Naive thymus-derived CD8-positive, alpha-beta T cell (primary cell): ENCODE measurements around the gene GRIK1. TPM values are rescaled to one million over a fixed set of nuclear protein-coding genes. Genes with fewer than 3 reads are reported as not detected.
A peak's percentile ranks its signal among the peaks of the same experiment; 100 is the strongest.

Source experiments
- ATAC-seq, 2 donors: fragments of 150-1000 bp; cut with Tn5 transposase in 1 of 2; sonication (Bioruptor Pico), chemical (Tn5 transposase) in 1 of 2; 1 replicate in 1 of 2; 2 replicates in 1 of 2; pipeline ENCODE4 v1.10.0; 2021; ENCODE audit warnings: mild to moderate bottlenecking in 2 of 2, moderate library complexity in 2 of 2
- POLR2A ChIA-PET: fragments of 350-600 bp; sonication (Branson Sonifier 250); formaldehyde crosslinking; loops from one replicate; lab custom pipeline; 2021; ENCODE audit warnings: antibody characterized with exemption; lab: Charles Lee
- DNase-seq, 10 donors: peaks; one replicate each; pipeline versions ENCODE4 v3.0.0 to v3.0.0-alpha.2; 2020 to 2022
- H3K27ac Mint-ChIP-seq, 10 donors: one replicate each; pipeline ENCODE4 v1.8.0; 2020 to 2022; ENCODE audit warnings: mild to moderate bottlenecking in 10 of 10, mixed read lengths in 10 of 10, moderate library complexity in 4 of 10, inconsistent platforms in 1 of 10
- H3K27me3 Mint-ChIP-seq, 5 donors: one replicate each; pipeline ENCODE4 v1.8.0; 2021 to 2022; ENCODE audit warnings: mixed read lengths in 5 of 5
- H3K36me3 Mint-ChIP-seq, 3 donors: one replicate each; pipeline ENCODE4 v1.8.0; 2020 to 2022; ENCODE audit warnings: mixed read lengths in 3 of 3, mild to moderate bottlenecking in 2 of 3, inconsistent platforms in 1 of 3
- H3K4me1 Mint-ChIP-seq, 4 donors: one replicate each; pipeline ENCODE4 v1.8.0; 2021 to 2022; ENCODE audit warnings: mixed read lengths in 4 of 4
- H3K4me3 Mint-ChIP-seq, 10 donors: one replicate each; pipeline ENCODE4 v1.8.0; 2020 to 2022; ENCODE audit warnings: mild to moderate bottlenecking in 10 of 10, mixed read lengths in 10 of 10, moderate library complexity in 6 of 10, inconsistent platforms in 1 of 10
- H3K9me3 Mint-ChIP-seq, 9 donors: one replicate each; pipeline ENCODE4 v1.8.0; 2020 to 2022; ENCODE audit warnings: mixed read lengths in 9 of 9, mild to moderate bottlenecking in 3 of 9, inconsistent platforms in 1 of 9, moderate library complexity in 1 of 9
- polyA plus RNA-seq, 3 donors: library from polyadenylated mRNA; unstranded; fragments of 300-500 nt; fragmentation: Illumina TruSeq; gene quantifications; one replicate each; pipeline ENCODE4 v1.2.3, GENCODE V29; 2021
- total RNA-seq, 8 experiments: library from RNA in 2 of 8; stranded (reverse) in 2 of 8; gene quantifications; one replicate each; pipeline ENCODE4 v1.2.3 and lab custom pipeline; 2021 to 2026

Gene GRIK1
- total and polyA plus RNA-seq, 5 experiments from 2014 or later = 0.07 TPM; not detected in 4

GRCh38 chr21:29654203-29654602, 285.6 kb downstream of the GRIK1 start:
- Mint-ChIP-seq H3K27ac (no peak overlapping the region), H3K4me3 (no peak overlapping the region), H3K36me3 (peaks cover 0 to 19% (median 2%) of the 10 kb centered on the region in 3 donors), H3K4me1 (peaks cover 6 to 8% (median 7%) of the 10 kb centered on the region in 4 donors), H3K9me3 (peaks cover 0 to 9% (median 4%) of the 10 kb centered on the region in 9 donors), H3K27me3 (no peaks in the 10 kb centered on the region)
- DNase-seq (no peak), ATAC-seq (no peak)
- POLR2A ChIA-PET = no interaction called here

GRCh38 chr21:29650523-29651022, 289.2 kb downstream of the GRIK1 start:
- POLR2A ChIA-PET = no interaction called here
- no peaks in the 10 kb centered on the region for H3K27me3 Mint-ChIP-seq
- H3K4me1 Mint-ChIP-seq = no peaks in the 10 kb centered on the region
- ATAC-seq (no peak), DNase-seq (no peak)
- H3K27ac Mint-ChIP-seq = no peak overlapping the region
- H3K9me3 Mint-ChIP-seq = peaks cover 0 to 4% (median 2%) of the 10 kb centered on the region in 9 donors
- H3K4me3 Mint-ChIP-seq = no peak overlapping the region
- peaks cover 0 to 16% (median 2%) of the 10 kb centered on the region in 3 donors for H3K36me3 Mint-ChIP-seq

GRCh38 chr21:29649406-29649814, 290.4 kb downstream of the GRIK1 start:
- Mint-ChIP-seq H3K4me3 (no peak overlapping the region), H3K9me3 (no peaks in the 10 kb centered on the region), H3K27me3 (no peaks in the 10 kb centered on the region), H3K4me1 (no peaks in the 10 kb centered on the region), H3K36me3 (peaks cover 0 to 14% (median 0%) of the 10 kb centered on the region in 3 donors), H3K27ac (no peak overlapping the region)
- ATAC-seq (no peak), DNase-seq (no peak)
- POLR2A ChIA-PET = no interaction called here

GRCh38 chr21:29648710-29649240, 291.0 kb downstream of the GRIK1 start:
- Mint-ChIP-seq H3K36me3 (peaks cover 0 to 14% (median 0%) of the 10 kb centered on the region in 3 donors), H3K9me3 (no peaks in the 10 kb centered on the region), H3K27ac (no peak overlapping the region), H3K4me1 (no peaks in the 10 kb centered on the region), H3K27me3 (no peaks in the 10 kb centered on the region), H3K4me3 (no peak overlapping the region)
- POLR2A ChIA-PET = no interaction called here
- ATAC-seq (no peak), DNase-seq (no peak)

- ATAC-seq (no peak), DNase-seq (no peak)
- POLR2A ChIA-PET = no interaction called here
- H3K27me3 Mint-ChIP-seq = no peaks in the 10 kb centered on the region
- H3K9me3 Mint-ChIP-seq = no peaks in the 10 kb centered on the region
- H3K36me3 Mint-ChIP-seq = peaks cover 0 to 13% (median 0%) of the 10 kb centered on the region in 3 donors
- H3K4me1 Mint-ChIP-seq = no peaks in the 10 kb centered on the region
- no peak overlapping the region for H3K4me3 Mint-ChIP-seq
- no peak overlapping the region for H3K27ac Mint-ChIP-seq
These were observed 292.4 kb downstream of the GRIK1 start for GRCh38 chr21:29647353-29647781.

- no peak for DNase-seq
- Mint-ChIP-seq H3K27ac (no peak overlapping the region), H3K9me3 (no peaks in the 10 kb centered on the region), H3K4me1 (peaks cover 0 to under 1% (median 0%) of the 10 kb centered on the region in 4 donors), H3K27me3 (no peaks in the 10 kb centered on the region), H3K4me3 (no peak overlapping the region), H3K36me3 (peaks cover 0 to 8% (median 0%) of the 10 kb centered on the region in 3 donors)
- ATAC-seq = no peak
- POLR2A ChIA-PET = no interaction called here
These were observed 293.9 kb downstream of the GRIK1 start for GRCh38 chr21:29645666-29646553.

DNA sequence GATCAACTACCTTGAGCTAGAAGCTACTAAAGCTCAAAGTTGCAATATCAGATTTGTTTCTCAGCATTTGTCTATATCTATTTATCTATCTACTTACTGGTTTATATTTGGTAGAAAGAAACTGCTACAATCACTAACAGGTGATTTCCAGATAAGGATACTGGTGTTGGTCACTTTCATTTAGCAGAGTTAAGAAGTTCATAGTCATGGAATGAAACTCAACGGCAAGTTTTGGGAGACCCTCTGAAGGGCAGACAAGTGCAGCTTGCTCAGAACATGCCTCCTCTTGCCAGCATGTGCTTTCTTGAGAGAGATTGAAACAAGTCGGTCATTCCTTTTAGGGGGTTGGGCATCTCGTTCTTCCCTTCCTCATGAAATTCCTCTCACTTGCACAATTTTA, 296.5 kb downstream of the GRIK1 start:
- H3K9me3 Mint-ChIP-seq = no peaks in the 10 kb centered on the region
- no peak for ATAC-seq
- H3K4me1 Mint-ChIP-seq = peaks cover 0 to 24% (median 0%) of the 10 kb centered on the region in 4 donors
- no peak overlapping the region for H3K27ac Mint-ChIP-seq
- no peaks in the 10 kb centered on the region for H3K36me3 Mint-ChIP-seq
- POLR2A ChIA-PET = no interaction called here
- DNase-seq = no peak
- no peak overlapping the region for H3K4me3 Mint-ChIP-seq
- no peaks in the 10 kb centered on the region for H3K27me3 Mint-ChIP-seq

DNA sequence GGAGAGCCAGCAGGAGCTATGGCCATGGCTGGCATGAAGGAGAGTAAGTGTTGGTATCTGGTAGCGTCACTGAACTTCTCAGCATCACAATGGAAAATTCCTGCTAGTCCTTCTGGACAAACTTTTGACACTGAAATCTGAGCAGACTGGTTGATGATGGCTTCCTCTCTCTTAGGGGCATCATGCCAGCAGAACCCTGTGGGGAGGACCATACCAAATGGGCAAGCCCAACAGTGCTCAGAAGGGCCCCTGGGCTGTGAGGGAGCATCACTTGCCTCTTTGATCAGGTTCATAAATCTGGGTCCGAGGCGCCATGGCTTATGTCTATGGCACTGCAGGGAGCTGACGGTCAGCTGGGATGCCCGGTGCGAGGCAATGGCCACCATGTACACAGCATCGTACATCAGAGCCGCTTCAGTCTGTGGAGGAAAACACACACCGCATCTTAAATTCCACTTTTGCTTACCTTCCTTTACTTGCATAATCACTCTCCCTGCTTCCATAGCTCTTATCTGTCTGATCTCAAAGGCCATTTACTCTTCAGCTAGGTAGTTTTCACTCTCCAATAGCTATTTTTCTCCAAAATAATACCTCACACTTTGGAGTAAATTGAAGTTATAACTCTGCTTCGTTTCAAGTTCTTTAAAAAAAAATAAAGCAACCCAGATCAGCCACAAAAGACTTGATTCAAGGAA, 297.1 kb downstream of the GRIK1 start:
- Mint-ChIP-seq H3K9me3 (no peaks in the 10 kb centered on the region), H3K27me3 (no peaks in the 10 kb centered on the region), H3K27ac (no peak overlapping the region), H3K36me3 (no peaks in the 10 kb centered on the region), H3K4me1 (peaks cover 0 to 24% (median 0%) of the 10 kb centered on the region in 4 donors), H3K4me3 (no peak overlapping the region)
- ATAC-seq (no peak), DNase-seq (no peak)
- POLR2A ChIA-PET = no interaction called here

GRCh38 chr21:29641635-29642550, 297.9 kb downstream of the GRIK1 start:
- Mint-ChIP-seq H3K9me3 (no peaks in the 10 kb centered on the region), H3K4me3 (no peak overlapping the region), H3K4me1 (peaks cover 0 to 24% (median 0%) of the 10 kb centered on the region in 4 donors), H3K36me3 (no peaks in the 10 kb centered on the region), H3K27ac (no peak overlapping the region), H3K27me3 (no peaks in the 10 kb centered on the region)
- ATAC-seq (no peak), DNase-seq (no peak)
- POLR2A ChIA-PET = no interaction called here

DNA sequence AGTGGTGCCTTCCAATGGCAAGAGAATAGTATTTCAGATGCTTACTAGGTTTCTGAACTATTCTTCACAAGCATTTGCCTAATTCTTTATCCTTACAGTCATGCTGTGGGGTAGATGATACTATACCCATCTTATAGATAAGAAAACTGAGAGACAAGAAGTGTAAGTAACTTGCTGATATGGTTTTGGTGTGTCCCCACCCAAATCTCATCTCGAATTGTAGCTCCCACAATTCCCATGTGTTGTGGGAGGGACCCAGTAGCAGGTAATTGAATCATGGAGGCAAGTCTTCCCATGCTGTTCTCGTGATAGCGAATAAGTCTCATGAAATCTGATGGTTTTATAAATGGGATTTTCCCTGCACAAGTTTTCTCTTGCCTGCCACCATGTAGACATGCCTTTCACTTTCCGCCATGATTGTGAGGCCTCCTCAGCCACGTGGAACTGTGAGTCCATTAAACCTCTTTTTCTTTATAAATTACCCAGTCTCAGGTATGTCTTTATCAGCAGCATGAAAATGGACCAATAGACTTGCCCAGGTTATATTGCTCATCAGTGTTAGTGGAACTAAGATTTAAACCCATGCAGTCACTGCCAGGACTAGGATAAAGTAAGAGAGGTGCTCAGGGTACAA, 298.7 kb downstream of the GRIK1 start:
- no peaks in the 10 kb centered on the region for H3K36me3 Mint-ChIP-seq
- H3K9me3 Mint-ChIP-seq = no peaks in the 10 kb centered on the region
- ATAC-seq (no peak), DNase-seq (no peak)
- H3K4me3 Mint-ChIP-seq = no peak overlapping the region
- peaks cover 0 to 24% (median 0%) of the 10 kb centered on the region in 4 donors for H3K4me1 Mint-ChIP-seq
- H3K27ac Mint-ChIP-seq = no peak overlapping the region
- POLR2A ChIA-PET = no interaction called here
- no peaks in the 10 kb centered on the region for H3K27me3 Mint-ChIP-seq

DNA sequence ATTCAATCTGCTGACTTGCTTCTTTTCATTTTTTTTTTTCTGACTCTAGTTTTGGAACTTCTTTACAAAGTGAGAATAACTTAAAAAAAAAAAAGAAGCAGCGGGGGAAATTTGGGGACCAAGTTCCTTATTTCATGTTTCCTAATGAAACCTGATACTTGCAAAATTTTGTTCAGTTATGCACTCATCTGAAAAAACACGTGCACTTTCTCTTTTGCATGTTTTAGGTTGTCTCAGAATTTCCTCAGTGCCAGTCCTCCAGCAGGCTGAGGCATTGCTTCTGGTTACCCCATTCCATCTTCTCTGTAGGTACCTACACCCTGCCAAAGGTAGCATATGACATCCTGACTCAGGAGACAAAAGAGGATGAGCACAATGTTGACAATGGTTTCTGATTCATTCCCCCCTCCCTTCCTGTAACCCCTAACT, 299.7 kb downstream of the GRIK1 start:
- Mint-ChIP-seq H3K4me3 (peak overlapping the region in 1 of 10 donors; percentile 5), H3K27ac (peak overlapping the region in 1 of 10 donors; percentile 51), H3K36me3 (no peaks in the 10 kb centered on the region), H3K9me3 (no peaks in the 10 kb centered on the region), H3K4me1 (peaks cover 0 to 24% (median 0%) of the 10 kb centered on the region in 4 donors), H3K27me3 (no peaks in the 10 kb centered on the region)
- ATAC-seq (no peak), DNase-seq (no peak)
- POLR2A ChIA-PET = no interaction called here
